ENCODE measurements around the gene OR2S2.
A peak's percentile ranks its signal among the peaks of the same experiment; 100 is the strongest.
"Not testable (repeated sequence)": the region's sequence is repeated elsewhere in the genome, so short reads cannot be mapped to it uniquely, and the experiment has no call there.

OR2S2 gene

GRCh38 chr9:35935755-35936509 is 22.0 kb downstream of the OR2S2 start:
- in situ Hi-C loops (cut with HindIII; ENCODE audit: low sequenced_read_pairs), result no loop called here
- no peak for TF ChIP-seq CTCF (IDR thresholded peaks at IDR 0.05; ENCODE audit: low read depth, low read length, missing control alignments)
- peak; percentile 84 for DNase-seq (ENCODE audit: low read depth)
- H3K4me3 ChIP-seq (ENCODE audit: low read depth, low read length), result no peak overlapping the region

GRCh38 chr9:35935261-35935660 is 22.7 kb downstream of the OR2S2 start:
- in situ Hi-C loops (cut with HindIII; ENCODE audit: low sequenced_read_pairs), result no loop called here

GRCh38 chr9:35934069-35934468 is 23.9 kb downstream of the OR2S2 start:
- DNase-seq (ENCODE audit: low read depth); H3K4me3 ChIP-seq (ENCODE audit: low read depth, low read length); in situ Hi-C loops (cut with HindIII; ENCODE audit: low sequenced_read_pairs): not testable (repeated sequence)

More at GRCh38 chr9:35935261-35935660, 22.7 kb downstream of the OR2S2 start:
- H3K4me3 ChIP-seq (ENCODE audit: low read depth, low read length), result no peak overlapping the region
- DNase-seq (ENCODE audit: low read depth), result no peak
- TF ChIP-seq CTCF (IDR thresholded peaks at IDR 0.05; ENCODE audit: low read depth, low read length, missing control alignments), result no peak

GRCh38 chr9:35933550-35934067 is 24.3 kb downstream of the OR2S2 start:
- DNase-seq (ENCODE audit: low read depth), result no peak
- in situ Hi-C loops (cut with HindIII; ENCODE audit: low sequenced_read_pairs), result no loop called here
- no peak overlapping the region for H3K4me3 ChIP-seq (ENCODE audit: low read depth, low read length)
- no peak for TF ChIP-seq CTCF (IDR thresholded peaks at IDR 0.05; ENCODE audit: low read depth, low read length, missing control alignments)

- DNase-seq (ENCODE audit: low read depth), result no peak
- no peak overlapping the region for H3K4me3 ChIP-seq (ENCODE audit: low read depth, low read length)
- TF ChIP-seq CTCF (IDR thresholded peaks at IDR 0.05; ENCODE audit: low read depth, low read length, missing control alignments), result no peak
- in situ Hi-C loops (cut with HindIII; ENCODE audit: low sequenced_read_pairs), result no loop called here
Measured at GRCh38 chr9:35932735-35933134, 25.2 kb downstream of the OR2S2 start.

GRCh38 chr9:35930989-35931388 is 27.0 kb downstream of the OR2S2 start:
- in situ Hi-C loops (cut with HindIII; ENCODE audit: low sequenced_read_pairs), result no loop called here
- TF ChIP-seq CTCF (IDR thresholded peaks at IDR 0.05; ENCODE audit: low read depth, low read length, missing control alignments), result no peak
- no peak for DNase-seq (ENCODE audit: low read depth)
- no peak overlapping the region for H3K4me3 ChIP-seq (ENCODE audit: low read depth, low read length)

- TF ChIP-seq CTCF (IDR thresholded peaks at IDR 0.05; ENCODE audit: low read depth, low read length, missing control alignments), result no peak
- no peak for DNase-seq (ENCODE audit: low read depth)
- no peak overlapping the region for H3K4me3 ChIP-seq (ENCODE audit: low read depth, low read length)
- in situ Hi-C loops (cut with HindIII; ENCODE audit: low sequenced_read_pairs), result no loop called here
Measured at GRCh38 chr9:35930521-35930920, 27.4 kb downstream of the OR2S2 start.

Measured in astrocyte of the cerebellum (primary cell).